OCI-LY1 (cell line): ENCODE measurements around the gene HYAL3.

Source experiments
- H2AFZ ChIP-seq: fragments of 200-600 bp; sonication (generic), shearing (Covaris generic); 2 replicates; pipeline ENCODE4 v1.6.0; 2014; ENCODE audit warnings: antibody characterized with exemption, mild to moderate bottlenecking, low read length
- H3F3A ChIP-seq: fragments of 200-600 bp; sonication (generic), shearing (Covaris generic); 2 replicates; pipeline ENCODE4 v1.6.0; 2014; ENCODE audit warnings: mild to moderate bottlenecking, antibody characterized with exemption, low read length, moderate library complexity; ENCODE audit not compliant: insufficient read depth
- H3K27ac ChIP-seq: fragments of 200-600 bp; sonication (generic); 2 replicates; pipeline ENCODE4 v1.5.1; 2014; ENCODE audit warnings: low read length, mixed run types, mild to moderate bottlenecking, low read depth; ENCODE audit not compliant: poor library complexity, severe bottlenecking
- H3K27me3 ChIP-seq: fragments of 200-600 bp; sonication (generic); 2 replicates; pipeline ENCODE4 v1.6.0; 2014; ENCODE audit warnings: antibody characterized with exemption, mild to moderate bottlenecking, low read length, moderate library complexity; ENCODE audit not compliant: insufficient read depth
- H3K36me3 ChIP-seq: fragments of 200-600 bp; sonication (generic); 2 replicates; pipeline ENCODE4 v1.6.1; 2014; ENCODE audit warnings: mild to moderate bottlenecking, antibody characterized with exemption, low read length, moderate library complexity, mixed read lengths; ENCODE audit not compliant: insufficient read depth
- H3K4me1 ChIP-seq: fragments of 200-600 bp; sonication (generic); 2 replicates; pipeline ENCODE4 v1.5.1; 2014; ENCODE audit warnings: mild to moderate bottlenecking, low read length, moderate library complexity; ENCODE audit not compliant: insufficient read depth, severe bottlenecking
- H3K4me2 ChIP-seq: fragments of 200-600 bp; sonication (generic), shearing (Covaris generic); 2 replicates; pipeline ENCODE4 v1.6.1; 2014; ENCODE audit warnings: low read length
- H3K4me3 ChIP-seq: fragments of 200-600 bp; sonication (generic); 2 replicates; pipeline ENCODE4 v1.5.1; 2014; ENCODE audit warnings: low read length, low read depth, mild to moderate bottlenecking, mixed read lengths; ENCODE audit not compliant: poor library complexity, severe bottlenecking
- H3K79me2 ChIP-seq: fragments of 200-600 bp; shearing (Covaris generic); 2 replicates; pipeline ENCODE4 v1.6.1; 2016; ENCODE audit warnings: mixed run types, low read length, mixed read lengths; ENCODE audit not compliant: insufficient read depth
- H3K9ac ChIP-seq: fragments of 200-600 bp; sonication (generic), shearing (Covaris generic); 2 replicates; pipeline ENCODE4 v1.6.1; 2014; ENCODE audit warnings: mild to moderate bottlenecking, low read length, mixed read lengths
- H3K9me2 ChIP-seq: fragments of 200-600 bp; sonication (generic), shearing (Covaris generic); 2 replicates; pipeline ENCODE4 v1.6.1; 2014; ENCODE audit warnings: low read depth, mild to moderate bottlenecking, low read length, mixed read lengths
- H3K9me3 ChIP-seq: fragments of 200-600 bp; shearing (Covaris generic); 2 replicates; pipeline ENCODE4 v1.6.1; 2014; ENCODE audit warnings: low read length, mixed read lengths
- H4K20me1 ChIP-seq: fragments of 200-600 bp; sonication (generic), shearing (Covaris generic); 2 replicates; pipeline ENCODE4 v1.6.0; 2016; ENCODE audit warnings: mild to moderate bottlenecking, low read length; ENCODE audit not compliant: insufficient read depth
- EZH2 ChIP-seq: fragments of 200-600 bp; sonication (generic), shearing (Covaris generic); IDR thresholded peaks from 2 replicates; pipeline ENCODE4 v1.8.0; 2017; ENCODE audit warnings: borderline replicate concordance, mixed run types, mild to moderate bottlenecking, antibody characterized with exemption, low read length, moderate library complexity, mixed read lengths
- TF ChIP-seq, protein P1 (sequence below): fragments of 200-600 bp; sonication (generic), shearing (Covaris generic); IDR thresholded peaks from 2 replicates; pipeline ENCODE4 v1.5.1; 2017; ENCODE audit warnings: mild to moderate bottlenecking, antibody characterized with exemption, low read length, moderate library complexity, mixed read lengths

HYAL3 gene

DNA sequence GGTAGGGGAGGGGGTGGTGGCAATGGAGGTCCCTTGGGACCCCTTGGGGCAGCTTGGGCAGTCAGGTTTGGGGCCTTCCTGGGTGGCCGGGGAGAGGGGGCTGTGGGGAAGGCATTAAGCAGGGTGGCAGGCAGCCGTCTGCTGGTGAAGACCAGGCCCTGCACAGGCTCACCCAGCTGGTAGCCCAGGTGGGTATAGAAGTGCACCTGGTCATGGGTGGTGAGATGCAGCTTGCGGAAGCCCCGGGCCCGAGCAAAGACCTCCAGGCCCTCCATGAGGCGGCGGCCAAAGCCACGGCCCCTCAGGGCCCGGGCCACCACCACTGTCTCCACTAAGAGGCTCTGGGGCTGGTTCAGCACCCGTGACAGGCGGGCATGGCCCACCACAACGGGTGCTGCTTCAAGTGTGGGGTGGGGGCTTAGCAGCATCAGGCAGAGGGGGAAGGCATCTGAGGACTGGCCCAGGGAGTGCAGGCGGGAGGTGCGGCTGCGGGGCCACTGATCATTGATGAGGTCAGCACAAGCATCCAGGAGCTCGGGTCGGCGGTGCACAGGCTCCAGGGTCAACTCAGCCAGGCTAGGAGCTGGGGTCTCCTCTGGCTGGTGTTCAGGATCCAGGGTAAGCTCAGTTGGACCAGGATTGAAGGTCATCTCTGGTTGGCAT is 2.4 kb downstream of the HYAL3 start:
- Histone ChIP-seq H3K9me3 (no peaks in the 10 kb centered on the region), H2AFZ (no peak overlapping the region), H3K4me3 (no peak overlapping the region), H3K36me3 (no peaks in the 10 kb centered on the region; the same call in 1 of the 2 replicates), H3K9me2 (no peaks in the 10 kb centered on the region), H4K20me1 (no peaks in the 10 kb centered on the region), H3K4me1 (peaks cover 28% of the 10 kb centered on the region), H3K9ac (no peak overlapping the region), H3K27me3 (no peaks in the 10 kb centered on the region), H3K27ac (no peak overlapping the region), H3K4me2 (no peak overlapping the region), H3F3A (no peaks in the 10 kb centered on the region), H3K79me2 (peaks cover 2% of the 10 kb centered on the region)
- TF ChIP-seq EZH2: no peak
- TF ChIP-seq, protein P1, sequence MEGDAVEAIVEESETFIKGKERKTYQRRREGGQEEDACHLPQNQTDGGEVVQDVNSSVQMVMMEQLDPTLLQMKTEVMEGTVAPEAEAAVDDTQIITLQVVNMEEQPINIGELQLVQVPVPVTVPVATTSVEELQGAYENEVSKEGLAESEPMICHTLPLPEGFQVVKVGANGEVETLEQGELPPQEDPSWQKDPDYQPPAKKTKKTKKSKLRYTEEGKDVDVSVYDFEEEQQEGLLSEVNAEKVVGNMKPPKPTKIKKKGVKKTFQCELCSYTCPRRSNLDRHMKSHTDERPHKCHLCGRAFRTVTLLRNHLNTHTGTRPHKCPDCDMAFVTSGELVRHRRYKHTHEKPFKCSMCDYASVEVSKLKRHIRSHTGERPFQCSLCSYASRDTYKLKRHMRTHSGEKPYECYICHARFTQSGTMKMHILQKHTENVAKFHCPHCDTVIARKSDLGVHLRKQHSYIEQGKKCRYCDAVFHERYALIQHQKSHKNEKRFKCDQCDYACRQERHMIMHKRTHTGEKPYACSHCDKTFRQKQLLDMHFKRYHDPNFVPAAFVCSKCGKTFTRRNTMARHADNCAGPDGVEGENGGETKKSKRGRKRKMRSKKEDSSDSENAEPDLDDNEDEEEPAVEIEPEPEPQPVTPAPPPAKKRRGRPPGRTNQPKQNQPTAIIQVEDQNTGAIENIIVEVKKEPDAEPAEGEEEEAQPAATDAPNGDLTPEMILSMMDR: no peak

DNA sequence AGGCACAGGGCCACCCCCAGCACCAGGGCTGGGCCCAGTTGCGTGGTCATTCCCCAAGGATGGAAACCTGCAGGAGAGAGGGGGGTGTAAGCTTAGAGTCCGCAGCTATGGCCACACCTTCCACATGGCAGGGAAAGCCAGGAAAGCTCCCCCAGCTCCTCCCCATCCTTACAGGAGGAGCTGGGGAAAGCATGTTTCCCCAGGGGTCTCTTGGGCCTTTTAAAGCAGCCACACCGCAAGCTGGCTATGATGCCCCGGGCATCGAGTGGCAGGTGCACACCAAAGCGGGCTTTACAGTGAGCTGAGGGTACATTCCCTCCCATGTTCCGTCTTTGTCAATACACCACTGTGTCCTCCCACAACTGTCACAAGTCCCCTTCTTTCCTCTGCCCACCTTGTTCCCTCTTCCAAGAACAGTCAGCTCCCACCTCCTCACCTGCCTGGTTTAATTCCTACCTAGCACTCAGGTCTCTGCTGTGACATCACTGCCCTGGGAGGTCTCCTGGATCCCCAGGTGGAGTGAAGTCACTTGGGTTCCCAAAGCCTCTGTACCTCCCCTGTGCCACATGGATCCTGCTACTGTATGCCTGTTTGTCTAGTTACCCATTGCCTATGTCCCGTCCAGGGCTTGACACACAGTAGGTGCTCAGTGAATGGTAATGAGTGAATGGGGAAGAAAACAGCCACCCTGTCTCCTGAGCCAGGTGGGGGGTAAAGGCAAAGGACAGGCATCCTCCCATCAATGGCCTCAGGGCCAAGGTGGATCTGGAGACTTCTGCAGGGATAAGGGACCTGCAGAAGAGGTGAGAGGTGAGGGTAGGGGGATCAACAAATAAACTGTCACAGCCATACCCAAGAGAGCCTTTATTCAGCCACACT is 3.4 kb downstream of the HYAL3 start:
- TF ChIP-seq, protein P1: no peak
- TF ChIP-seq EZH2: no peak
- H3K4me3 ChIP-seq: no peak overlapping the region
- H3K79me2 ChIP-seq: peaks cover 10% of the 10 kb centered on the region
- no peaks in the 10 kb centered on the region; the same call in 1 of the 2 replicates for H3K36me3 ChIP-seq
- no peaks in the 10 kb centered on the region for H3K9me2 ChIP-seq
- no peaks in the 10 kb centered on the region for H3F3A ChIP-seq
- no peaks in the 10 kb centered on the region for H3K9me3 ChIP-seq
- H4K20me1 ChIP-seq: no peaks in the 10 kb centered on the region
- H3K4me2 ChIP-seq: no peak overlapping the region
- peaks cover 34% of the 10 kb centered on the region for H3K4me1 ChIP-seq
- H2AFZ ChIP-seq: no peak overlapping the region
- H3K27me3 ChIP-seq: no peaks in the 10 kb centered on the region
- H3K9ac ChIP-seq: no peak overlapping the region
- H3K27ac ChIP-seq: no peak overlapping the region

DNA sequence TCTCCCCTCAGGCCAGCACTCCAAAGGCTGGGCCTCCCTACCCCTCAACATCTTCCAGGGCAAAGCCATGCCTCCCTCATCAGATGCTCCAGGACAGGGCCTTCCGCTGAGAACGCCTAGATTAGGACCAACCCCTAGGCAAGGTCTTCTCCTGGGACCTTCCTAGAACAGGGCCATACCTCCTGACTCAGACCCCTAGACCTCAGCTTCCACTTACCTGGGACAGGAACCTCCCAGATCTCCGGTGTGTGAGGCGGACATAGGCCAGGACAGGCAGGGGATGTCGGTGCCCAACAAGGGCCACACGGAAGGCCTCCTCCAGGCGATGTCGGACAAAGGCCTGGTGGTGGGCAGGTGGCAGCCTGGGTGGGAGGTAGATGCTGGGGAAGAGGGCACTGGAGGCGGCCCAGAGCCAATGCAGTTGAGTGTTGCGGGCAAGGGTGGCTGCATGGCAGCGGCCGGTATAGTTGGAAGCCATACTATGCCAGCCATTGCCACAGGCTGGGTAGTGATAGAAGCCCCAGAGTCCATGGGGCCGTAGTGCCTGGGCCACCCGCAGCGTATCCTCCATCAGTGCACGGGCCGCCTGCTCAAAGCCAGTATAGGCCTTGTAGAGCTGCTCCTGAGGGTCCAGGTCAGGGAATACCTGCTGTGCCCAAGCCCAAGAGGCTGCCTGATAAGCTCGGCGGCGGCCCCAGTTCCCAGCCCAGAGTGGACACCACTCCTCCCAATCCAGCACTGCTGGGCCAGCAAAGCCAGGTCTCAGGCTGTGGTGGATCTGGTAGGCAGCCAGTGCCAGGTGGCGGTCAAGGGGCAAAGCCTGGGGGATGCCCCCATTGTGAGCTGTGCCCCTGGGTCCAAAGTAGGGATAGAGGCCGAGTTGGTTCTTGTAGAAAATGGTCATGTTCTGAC is 4.5 kb downstream of the HYAL3 start:
- peaks cover 29% of the 10 kb centered on the region for H3K4me1 ChIP-seq
- peaks cover 10% of the 10 kb centered on the region for H3K79me2 ChIP-seq
- H3K4me2 ChIP-seq: no peak overlapping the region
- no peaks in the 10 kb centered on the region for H3K9me3 ChIP-seq
- H4K20me1 ChIP-seq: no peaks in the 10 kb centered on the region
- no peak overlapping the region for H3K27ac ChIP-seq
- H3K4me3 ChIP-seq: no peak overlapping the region
- no peak overlapping the region for H2AFZ ChIP-seq
- peaks cover 10% of the 10 kb centered on the region for H3K36me3 ChIP-seq
- H3K9ac ChIP-seq: no peak overlapping the region
- no peak for TF ChIP-seq EZH2
- TF ChIP-seq, protein P1: no peak
- H3K9me2 ChIP-seq: no peaks in the 10 kb centered on the region
- no peaks in the 10 kb centered on the region for H3K27me3 ChIP-seq
- no peaks in the 10 kb centered on the region for H3F3A ChIP-seq
